Activated CD8-positive, alpha-beta memory T cell treated with anti-CD3 and anti-CD28 coated beads for 48 hours (primary cell): ENCODE data around the gene IFT81.
"Not testable (repeated sequence)": the region's sequence is repeated elsewhere in the genome, so short reads cannot be mapped to it uniquely, and the experiment has no call there.

Source experiments
- DNase-seq, 3 experiments: peaks; one replicate each; pipeline ENCODE4 v3.0.0-alpha.2; 2020; ENCODE audit warnings: low read depth in 2 of 3, low spot score in 2 of 3

Gene IFT81

DNA sequence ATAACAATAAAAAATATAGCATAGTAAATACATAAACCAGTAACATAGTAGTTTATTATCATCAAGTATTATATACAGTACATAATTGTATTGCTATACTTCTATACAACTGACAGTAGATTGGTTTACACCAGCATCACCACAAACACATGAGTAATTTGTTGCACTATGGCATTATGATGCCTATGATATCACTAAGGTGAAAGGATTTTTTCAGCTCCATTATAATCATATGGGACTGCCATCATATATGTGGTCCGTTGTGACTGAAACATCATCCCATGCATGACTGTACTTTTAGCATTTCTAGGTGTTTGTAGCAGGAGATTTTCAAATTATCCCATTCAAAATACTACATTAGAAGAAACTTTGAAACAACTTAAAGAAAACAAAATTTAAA lies 77.8 kb downstream of the IFT81 start:
- DNase-seq = no peak

DNA sequence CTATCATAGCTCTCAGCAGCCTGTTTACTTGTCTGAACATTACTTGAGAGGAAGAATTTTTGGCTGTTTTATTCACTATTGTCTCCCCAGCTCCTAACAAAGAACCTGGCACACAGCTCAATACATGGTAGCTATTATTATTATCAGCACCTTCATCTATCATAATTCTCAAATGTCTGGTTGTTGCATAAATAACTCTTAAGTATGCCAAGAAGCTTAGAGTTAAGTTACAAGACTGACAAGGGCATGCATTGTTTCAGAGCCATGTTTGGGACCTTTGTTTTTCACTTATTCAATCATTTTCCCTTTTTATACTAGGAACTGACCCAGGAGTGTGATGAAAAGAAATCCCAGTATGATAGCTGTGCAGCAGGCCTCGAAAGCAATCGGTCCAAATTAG lies 79.4 kb downstream of the IFT81 start:
- no peak for DNase-seq

DNA sequence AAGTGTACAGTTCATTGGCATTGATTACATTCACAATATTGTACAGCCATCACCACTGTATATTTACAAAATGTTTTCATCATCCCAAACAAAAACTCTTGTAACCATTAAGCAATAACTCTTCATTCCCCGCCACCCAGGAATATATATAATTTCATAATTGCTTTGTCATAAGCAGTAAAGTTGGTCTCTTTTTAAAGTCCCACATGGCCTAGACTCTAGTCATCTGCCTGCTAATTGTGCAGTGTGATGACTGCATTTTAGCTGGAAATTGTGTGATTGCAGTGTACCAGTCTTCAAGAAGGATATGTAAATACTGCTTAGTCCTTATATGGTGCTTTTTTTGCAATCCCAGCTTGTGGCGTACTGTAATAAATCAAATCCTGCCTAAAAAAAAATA lies 81.8 kb downstream of the IFT81 start:
- no peak for DNase-seq

DNA sequence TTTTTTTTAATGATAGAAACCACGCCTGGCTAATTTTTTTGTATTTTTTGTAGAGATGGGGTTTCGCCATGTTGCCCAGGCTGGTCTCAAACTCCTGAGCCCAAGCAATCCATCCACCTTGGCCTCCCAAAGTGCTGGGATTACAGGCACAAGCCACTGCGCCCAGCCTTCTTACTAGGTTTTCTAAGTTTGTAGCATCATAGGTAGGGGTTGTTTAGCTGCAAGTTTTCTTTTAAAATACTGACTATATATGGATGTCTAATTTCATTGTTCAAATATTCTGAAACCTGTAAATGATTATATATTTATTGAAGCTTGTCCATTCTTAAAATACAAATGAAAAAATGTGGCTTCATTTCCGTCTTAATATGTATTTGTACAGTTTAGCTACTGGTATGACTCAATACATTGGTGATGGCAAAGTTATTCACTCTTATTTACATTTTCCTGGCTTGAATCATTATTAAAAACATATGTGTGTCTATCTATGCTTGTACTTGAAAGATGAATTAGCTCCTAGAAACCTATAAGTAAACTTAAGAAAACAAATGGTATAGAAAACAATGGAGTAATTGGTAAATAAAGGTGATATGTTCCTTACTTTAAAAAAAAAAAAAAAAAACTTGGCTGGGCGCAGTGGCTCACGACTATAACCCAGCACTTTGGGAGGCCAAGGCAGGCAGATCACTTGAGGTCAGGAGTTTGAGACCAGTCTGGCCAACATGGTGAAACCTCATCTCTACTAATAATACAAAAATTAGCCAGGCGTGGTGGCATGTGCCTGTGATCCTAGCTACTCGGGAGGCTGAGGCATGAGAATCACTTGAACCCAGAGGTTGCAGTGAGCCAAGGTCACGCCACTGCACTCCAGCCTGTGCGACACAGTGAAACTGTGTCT lies 87.7 kb downstream of the IFT81 start:
- not testable (repeated sequence) for DNase-seq

DNA sequence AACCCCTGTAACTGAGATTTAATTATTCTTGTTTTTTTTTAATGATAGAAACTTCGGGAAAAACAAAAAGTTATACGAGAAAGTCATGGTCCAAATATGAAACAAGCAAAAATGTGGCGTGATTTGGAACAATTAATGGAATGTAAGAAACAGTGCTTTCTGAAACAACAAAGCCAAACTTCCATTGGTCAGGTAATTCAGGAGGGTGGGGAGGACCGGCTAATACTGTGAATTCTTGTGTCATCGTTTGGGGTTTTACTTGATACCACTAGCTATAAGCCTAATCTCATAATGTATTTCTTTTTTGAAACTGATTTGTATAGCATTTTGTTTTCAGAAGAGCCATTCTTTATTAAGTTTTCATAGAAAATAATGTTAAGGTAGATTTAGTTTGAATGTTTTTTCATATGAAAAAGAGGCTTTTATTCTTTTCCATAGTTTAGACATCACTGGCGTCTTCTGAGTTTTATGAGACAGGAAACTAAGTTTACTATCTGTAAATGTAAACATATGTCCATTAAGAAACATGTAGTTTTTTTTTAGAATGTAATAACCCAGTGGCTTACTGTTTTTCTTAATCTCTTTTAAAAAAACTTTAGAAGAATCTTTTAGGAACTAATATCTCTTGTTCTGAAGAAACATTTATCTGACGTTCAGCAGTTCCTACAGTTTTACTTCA lies 94.0 kb downstream of the IFT81 start:
- no peak for DNase-seq

DNA sequence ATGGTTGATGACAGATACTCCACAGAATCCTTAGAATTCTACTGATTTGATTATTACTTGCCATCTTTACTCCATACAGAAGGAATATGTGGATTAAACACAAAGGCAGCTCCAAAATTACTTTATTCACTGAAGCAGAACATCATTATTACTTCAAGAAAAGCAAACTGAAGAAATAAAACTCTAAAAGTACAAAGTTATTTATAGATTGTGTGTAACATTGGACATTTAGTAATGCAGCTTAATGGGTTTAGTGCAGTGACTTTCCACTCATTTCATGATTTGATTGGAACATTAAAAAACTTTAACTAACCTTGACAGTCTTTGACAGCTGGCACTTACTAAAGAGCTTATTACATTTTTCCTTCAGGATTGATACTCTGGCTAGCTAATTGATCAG lies 97.9 kb downstream of the IFT81 start:
- DNase-seq = no peak

DNA sequence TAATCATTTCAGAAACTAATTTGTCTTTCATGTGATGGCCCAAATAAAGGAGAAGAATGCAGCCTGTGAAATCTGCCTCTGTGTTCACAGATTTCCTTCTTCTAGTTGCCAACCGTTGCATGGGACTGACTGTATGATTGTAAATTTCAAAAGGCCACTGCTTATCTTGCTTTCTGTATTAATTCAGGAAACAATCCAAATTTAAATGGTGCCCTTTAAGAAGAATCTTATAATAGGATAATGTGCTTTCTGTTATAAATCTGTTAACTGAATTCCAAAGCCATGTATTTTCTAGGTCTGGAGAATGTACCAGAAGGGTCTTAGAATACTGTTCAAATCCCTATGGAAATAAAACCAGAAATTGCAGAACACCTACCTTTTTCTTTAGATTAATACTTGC lies 98.3 kb downstream of the IFT81 start:
- DNase-seq = no peak

DNA sequence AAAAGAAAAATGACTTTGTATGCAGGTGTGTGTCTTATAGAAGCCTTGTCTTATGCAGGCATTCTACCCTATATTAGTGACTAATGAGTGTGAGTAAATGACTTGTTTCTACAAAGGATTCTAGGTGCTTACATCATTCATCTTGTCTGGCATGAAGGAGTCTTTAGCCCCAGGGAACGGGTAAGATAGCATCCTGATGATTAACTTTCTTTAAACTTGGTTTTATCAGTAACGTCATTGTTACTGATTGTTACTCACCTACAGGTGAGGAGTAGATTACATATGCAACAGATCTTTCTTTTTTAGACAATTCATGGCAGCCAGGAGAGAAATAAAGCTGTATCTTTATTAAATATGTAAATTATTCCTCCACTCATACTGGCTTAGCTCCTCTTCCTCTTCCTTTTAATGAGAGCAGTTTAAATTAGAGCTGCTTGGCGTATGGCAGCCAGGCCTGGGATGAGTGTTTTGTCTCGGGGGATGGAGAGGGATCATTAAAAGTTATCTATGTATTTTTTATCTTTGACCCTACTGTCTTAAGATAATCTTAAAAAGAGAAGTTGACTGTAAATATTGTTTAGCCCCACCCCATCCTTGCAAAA lies 99.7 kb downstream of the IFT81 start:
- no peak for DNase-seq

DNA sequence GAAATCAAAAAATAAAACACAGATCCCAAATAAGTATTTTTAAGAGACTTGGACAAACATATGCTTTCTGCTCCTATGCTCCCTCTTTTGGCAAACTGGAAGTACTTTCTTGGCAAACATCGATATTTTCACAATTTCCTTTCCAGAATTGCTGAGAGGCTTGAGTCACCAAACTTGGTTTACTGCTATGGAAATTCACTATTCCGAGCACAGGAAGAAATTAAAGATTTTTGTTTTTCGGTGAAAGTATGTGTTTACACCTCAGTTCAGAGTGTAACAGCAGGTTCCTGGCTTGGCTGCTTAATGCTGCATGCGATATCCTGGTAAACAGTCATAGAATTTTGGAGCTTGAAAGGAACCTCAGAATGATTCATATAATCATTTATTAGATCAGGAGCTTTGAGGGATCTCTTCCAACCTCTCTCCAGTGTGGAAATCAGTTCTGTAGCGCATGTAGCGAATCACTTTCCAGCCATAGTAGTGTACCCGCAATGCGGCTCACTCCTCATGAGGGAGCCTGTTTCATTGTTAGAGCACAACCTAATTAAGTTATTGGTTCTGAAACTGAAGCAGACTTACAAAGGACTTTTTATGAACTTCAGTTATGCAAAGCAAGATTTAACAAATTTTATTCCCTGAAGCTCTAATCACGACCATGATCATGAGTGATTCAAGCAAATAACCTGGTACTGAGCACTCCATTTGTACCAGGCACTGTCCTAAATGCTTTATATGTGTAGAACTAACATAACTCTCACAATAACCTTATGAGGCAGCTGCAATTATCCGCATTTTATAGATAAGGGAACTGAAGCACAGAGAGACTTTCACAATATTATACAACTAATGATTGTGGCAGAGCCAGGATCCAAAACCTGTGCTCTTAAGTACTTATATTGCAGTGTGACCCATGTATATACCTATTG lies 100.5 kb downstream of the IFT81 start:
- DNase-seq = no peak

DNA sequence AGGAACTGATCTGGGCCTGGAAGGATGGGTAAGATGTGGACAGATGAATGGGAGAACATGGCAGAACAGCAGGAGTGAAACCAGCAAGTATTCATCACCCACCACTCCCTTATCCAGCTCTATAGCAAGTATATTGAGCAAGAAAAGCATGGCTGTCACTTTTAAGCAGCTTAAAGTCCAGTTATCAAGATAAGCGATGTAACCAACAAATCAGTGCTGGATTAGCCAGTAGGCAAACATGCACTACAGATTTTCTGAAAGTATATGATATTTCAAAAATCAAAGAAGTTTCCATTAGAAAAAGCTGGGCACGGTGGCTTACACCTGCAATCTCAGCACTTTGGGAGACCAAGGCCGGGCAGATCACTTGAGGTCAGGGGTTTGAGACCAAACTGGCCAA lies 103.0 kb downstream of the IFT81 start:
- no peak for DNase-seq

DNA sequence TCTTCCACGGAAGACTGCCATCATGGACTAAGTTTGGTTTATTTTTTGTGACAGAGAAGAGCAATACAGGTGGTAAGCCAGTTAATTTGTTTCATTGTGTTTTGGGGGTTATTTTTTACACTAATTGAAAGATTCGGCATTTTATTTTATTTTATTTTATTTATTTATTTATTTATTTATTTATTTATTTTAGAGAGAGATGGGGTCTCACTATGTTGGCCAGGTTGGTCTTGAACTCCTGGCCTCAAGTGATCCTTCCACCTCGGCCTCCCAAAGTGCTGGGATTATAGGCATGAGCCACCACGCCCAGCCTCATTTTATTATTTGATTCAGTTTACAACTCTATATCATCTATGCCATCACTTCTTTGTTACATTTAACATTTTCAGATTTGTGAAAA lies 104.2 kb downstream of the IFT81 start:
- DNase-seq = not testable (repeated sequence)

DNA sequence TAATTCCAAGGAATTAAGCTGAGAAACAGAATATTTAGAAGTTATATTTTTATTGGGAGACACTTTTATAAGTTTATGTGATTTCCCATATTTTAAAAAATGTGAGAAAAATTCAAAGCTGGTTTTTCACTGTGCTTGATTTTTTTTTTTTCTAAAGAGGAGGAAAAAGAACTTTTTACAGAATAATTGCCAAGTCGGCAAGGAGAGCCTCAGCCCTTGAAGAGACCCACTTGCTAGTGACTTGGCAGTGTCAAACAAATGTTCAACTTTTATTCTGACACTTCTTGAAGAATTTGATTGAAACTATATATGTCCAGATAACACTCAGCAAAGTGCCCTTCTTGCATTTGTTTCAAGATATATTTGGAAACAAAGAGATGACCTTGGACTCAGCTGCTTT lies 104.6 kb downstream of the IFT81 start:
- no peak for DNase-seq

DNA sequence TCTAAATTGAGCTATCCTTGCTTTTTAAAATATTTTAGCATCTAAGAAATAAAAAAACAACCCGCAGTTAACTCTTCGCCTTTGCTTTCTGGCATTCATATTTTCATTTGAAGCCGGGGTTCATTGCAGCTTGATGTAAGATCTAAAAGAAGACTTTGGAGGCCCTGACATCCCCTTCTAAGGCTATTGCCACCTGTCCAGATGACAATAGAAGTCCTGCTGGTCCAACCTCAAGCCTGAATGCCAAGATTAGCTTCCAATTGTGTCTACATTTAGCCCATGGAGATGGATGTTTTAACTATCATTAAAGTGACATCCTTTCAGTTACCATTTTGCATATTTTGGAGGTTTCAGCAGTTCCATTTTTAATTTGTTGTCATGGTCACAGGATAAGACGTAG lies 105.3 kb downstream of the IFT81 start:
- DNase-seq = no peak

DNA sequence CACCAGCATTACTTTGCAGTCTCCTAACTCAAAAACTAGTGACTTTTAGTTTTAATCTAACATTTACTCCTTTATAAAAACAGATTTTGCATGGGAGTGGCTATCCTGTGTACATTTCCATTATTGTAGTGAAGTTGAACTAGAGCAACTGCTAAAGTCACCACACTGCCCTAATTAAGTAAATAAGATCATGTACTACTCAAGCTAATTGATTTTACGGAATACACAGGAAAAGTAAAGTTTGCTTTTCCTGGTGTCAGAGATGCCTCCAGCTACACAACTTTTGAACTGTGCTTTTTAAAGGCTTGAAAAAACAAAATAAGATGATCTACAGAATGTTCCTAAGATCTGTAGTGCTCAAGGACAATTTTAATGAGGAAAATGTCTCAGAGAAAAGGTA lies 106.5 kb downstream of the IFT81 start:
- DNase-seq = no peak

DNA sequence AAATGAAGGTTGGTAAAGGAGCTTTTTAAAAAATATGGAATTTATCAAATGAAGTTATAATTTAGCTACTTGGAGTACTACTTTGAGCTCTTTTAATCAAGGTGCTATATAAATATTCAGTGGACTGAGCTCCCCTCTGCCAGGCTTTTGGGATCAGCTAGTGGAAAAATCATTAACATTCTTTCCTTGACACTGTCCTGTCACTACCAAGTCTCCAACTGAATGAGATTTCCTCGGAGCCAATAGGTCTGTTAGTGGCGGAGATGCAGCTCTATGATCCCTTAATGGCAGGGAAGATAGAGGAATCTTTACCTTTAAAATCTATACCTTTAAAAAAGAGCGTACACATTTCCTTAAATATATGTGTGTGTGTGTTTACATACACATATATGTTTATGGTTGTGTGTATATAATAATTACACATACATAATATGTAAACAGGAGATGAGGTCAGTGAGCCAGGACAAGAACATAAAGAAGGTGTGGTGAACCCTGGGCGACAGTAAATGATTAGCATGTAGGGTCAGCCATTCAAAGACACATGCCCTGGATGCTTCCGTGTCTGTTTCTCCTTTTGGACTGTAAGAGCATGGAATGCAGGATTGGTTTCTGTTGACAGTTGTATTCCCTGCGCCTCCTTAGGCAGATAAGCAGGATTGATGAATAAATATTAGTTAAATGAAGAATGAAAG lies 109.2 kb downstream of the IFT81 start:
- DNase-seq = no peak

DNA sequence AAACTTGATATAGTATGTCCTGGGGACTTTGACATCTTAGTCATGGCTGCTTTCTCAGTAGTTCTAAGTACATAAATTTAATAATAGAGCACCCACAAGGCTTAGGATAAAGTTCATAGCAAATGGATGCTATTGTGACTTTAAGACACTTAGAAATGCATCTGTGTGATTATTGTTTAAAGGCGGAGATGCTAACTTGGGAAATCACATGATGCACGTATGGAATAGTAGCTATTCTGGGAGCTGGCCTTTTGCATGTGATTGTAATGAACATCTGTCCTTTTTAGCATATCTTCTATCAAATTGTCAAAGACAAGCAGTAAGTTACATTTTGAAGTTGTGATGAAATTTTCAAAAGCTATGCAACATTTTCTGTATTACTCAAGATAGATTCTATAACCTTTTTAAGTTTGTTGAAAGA lies 110.2 kb downstream of the IFT81 start:
- no peak for DNase-seq

DNA sequence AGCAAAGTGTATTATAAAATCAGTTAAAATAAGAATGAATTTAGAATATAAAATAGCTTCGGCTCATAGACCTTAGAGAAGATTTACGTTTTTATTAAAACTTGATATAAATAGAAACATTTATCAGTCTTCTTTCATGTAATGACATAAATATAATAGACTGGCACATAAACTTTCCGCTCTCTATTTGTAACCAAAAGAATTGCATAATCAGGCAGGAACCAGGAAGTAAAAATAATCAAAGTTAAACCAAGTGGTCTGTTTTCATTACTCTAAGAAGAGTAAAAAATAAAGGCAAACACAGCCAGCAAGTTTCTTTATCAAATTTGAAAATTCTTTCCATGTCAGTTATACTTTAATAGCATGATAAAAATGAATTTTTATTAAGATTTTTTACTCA lies 110.6 kb downstream of the IFT81 start:
- no peak for DNase-seq

DNA sequence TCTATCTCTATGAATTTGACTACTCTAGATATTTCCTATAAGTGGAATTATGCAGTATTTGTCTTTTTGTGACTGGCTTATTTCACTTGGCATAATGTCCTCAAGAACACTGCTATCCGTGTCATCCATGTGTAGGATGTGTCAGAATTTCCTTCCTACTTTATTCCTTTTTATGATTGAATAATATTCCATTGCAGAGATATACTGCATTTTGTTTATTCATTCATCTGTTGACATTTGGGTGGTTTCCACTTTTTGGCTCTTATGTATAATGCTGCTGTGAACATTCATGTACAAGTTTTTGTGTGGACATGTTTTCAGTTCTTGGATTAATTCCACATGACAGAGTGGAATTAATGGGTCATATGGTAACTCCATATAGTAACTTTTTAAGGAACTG lies 111.2 kb downstream of the IFT81 start:
- DNase-seq = no peak

DNA sequence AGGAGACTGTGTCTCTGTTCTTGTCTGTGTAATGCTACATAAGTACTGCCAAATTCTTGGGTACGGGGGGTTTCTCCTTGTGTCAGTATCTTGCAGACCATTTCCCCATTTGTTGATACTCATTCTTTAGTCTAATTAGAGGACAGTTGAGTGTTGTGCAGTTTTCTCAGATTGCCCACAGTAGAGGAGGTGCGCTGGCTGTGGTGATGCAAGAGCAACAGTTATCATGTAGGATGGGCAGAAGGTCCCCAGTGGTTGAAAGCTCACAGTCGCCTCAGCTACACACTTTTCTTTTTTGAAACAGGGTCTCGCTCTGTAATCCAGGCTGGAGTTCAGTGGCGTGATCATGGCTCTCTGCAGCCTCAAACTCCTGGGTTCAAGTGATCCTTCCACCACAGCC lies 119.1 kb downstream of the IFT81 start:
- DNase-seq = no peak

DNA sequence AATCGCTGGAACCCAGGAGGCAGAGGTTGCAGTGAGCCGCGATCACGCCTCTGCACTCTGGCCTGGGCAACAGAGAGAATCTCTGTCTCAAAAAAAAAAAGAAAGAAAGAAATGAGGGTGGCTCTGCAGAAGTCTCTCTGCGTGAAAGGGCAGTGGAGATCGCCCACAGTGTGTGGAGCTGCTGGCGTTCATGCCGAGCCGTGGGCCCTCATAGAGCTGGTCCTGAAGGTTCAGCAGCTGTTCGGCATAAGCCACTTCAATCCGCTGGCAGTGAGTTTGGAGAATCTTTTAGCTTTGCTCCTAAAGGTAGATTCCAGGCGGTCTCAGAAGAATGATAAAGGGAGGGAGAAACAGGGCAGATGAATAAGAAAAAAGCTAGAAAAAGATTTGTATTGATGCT lies 120.2 kb downstream of the IFT81 start:
- no peak for DNase-seq

DNA sequence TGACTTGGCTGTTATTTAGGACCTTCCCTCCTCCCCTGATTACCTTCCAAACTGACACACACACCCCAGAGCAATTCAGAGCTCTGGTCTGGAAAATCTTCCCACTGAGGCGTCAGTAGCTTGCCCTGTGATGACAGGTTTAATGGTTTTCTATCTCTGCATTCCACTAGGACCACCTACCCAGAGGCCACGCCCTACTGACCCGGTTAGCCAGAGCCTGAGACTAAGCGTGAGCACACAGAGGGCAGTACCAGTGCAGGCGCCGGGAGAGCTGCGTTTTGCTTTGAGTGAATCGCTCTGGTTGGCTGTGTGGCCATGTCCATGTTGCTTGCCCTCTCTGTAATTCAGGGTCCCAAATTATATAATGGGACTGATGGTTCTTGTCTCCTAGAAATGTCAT lies 120.7 kb downstream of the IFT81 start:
- DNase-seq = no peak
